ENCODE data around the gene SLC16A12. TPM values are rescaled to one million over a fixed set of nuclear protein-coding genes. Genes with fewer than 3 reads are reported as not detected.

The SLC16A12 gene
- total and polyA plus RNA-seq, 2 of the 8 experiments (the other 6 are each of a cell fraction or from before 2014, with no cell fraction given): 1.6 to 1.9 TPM

GRCh38 chr10:89540420-89540949 is 5.1 kb upstream of the SLC16A12 start:
- H3K23me2 ChIP-seq (ENCODE audit: low read depth, low read length): no peaks in the 10 kb centered on the region; the same call in 1 of the 2 replicates
- peaks cover 0 to 9% (median 4%) of the 10 kb centered on the region in 4 experiments; a peak in 4 of 7 replicates for H3K27me3 ChIP-seq (replicated peaks in 1 of 4; ENCODE audit: control insufficient read depth in 3 of 4, extremely low read depth in 1 of 4, insufficient read depth in 3 of 4, low read length in 3 of 4)
- no peak for FAIRE-seq
- H3K23ac ChIP-seq (ENCODE audit: insufficient read length): no peak overlapping the region
- H2AFZ ChIP-seq (ENCODE audit: low read length): no peak overlapping the region
- H3K18ac ChIP-seq (ENCODE audit: extremely low read depth, low read length): no peak overlapping the region
- H3K4me1 ChIP-seq (replicated peaks in 1 of 4; ENCODE audit: control insufficient read depth in 3 of 4, insufficient read depth in 4 of 4, low read length in 3 of 4): peaks cover 0 to 6% (median 2%) of the 10 kb centered on the region in 4 experiments; a peak in 2 of 7 replicates
- TF ChIP-seq RFX5 (IDR thresholded peaks at IDR 0.05; ENCODE audit: borderline replicate concordance, low read depth, low read length) (no peak), CTBP2 (IDR thresholded peaks at IDR 0.05; ENCODE audit: borderline replicate concordance, insufficient read depth, insufficient read length, low read length) (no peak), EGR1 (IDR thresholded peaks at IDR 0.05; ENCODE audit: borderline replicate concordance, low read depth, low read length) (no peak), EZH2 (IDR thresholded peaks at IDR 0.05; ENCODE audit: low read depth, low read length, severe bottlenecking) (no peak), CBX8 (IDR thresholded peaks at IDR 0.05; ENCODE audit: borderline replicate concordance, low read depth, low read length) (no peak), SP4 (IDR thresholded peaks at IDR 0.05; ENCODE audit: low read length) (no peak)
- TF ChIP-seq, protein P1, sequence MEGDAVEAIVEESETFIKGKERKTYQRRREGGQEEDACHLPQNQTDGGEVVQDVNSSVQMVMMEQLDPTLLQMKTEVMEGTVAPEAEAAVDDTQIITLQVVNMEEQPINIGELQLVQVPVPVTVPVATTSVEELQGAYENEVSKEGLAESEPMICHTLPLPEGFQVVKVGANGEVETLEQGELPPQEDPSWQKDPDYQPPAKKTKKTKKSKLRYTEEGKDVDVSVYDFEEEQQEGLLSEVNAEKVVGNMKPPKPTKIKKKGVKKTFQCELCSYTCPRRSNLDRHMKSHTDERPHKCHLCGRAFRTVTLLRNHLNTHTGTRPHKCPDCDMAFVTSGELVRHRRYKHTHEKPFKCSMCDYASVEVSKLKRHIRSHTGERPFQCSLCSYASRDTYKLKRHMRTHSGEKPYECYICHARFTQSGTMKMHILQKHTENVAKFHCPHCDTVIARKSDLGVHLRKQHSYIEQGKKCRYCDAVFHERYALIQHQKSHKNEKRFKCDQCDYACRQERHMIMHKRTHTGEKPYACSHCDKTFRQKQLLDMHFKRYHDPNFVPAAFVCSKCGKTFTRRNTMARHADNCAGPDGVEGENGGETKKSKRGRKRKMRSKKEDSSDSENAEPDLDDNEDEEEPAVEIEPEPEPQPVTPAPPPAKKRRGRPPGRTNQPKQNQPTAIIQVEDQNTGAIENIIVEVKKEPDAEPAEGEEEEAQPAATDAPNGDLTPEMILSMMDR (IDR thresholded peaks at IDR 0.05; ENCODE audit: control extremely low read depth in 1 of 3, insufficient read depth in 1 of 3, low read depth in 1 of 3, low read length in 3 of 3): no peak
- H4K91ac ChIP-seq (replicated peaks; ENCODE audit: insufficient read length, low read length): no peak overlapping the region
- H4K20me1 ChIP-seq (replicated peaks in 1 of 2; ENCODE audit: control insufficient read depth in 1 of 2, insufficient read depth in 2 of 2, low read length in 2 of 2): no peaks in the 10 kb centered on the region
- H2BK12ac ChIP-seq (ENCODE audit: low read depth, low read length): no peak overlapping the region
- H2AK5ac ChIP-seq (ENCODE audit: low read depth, low read length): no peak overlapping the region
- no peak overlapping the region for H2BK5ac ChIP-seq (ENCODE audit: low read depth, low read length)
- no peak overlapping the region for H2BK15ac ChIP-seq (ENCODE audit: low read length)
- H3K9me3 ChIP-seq (ENCODE audit: insufficient read depth in 2 of 2, low read depth in 1 of 2, low read length in 1 of 2): no peaks in the 10 kb centered on the region
- ChIA-PET CTCF (ENCODE audit: partially characterized antibody) (interaction anchor here (0.6 to 1.0 kb wide), 4 partner anchors 13 to 1565 kb away, joined by 3 to 6 read pairs (median 3); no protein-coding TSS in a partner anchor), POLR2A (ENCODE audit: partially characterized antibody) (interaction anchor here (0.6 kb wide), 1 partner anchor 257 kb away, joined by 3 read pairs; no protein-coding TSS in a partner anchor)
- no peak overlapping the region for H2BK20ac ChIP-seq (ENCODE audit: low read length)
- WGBS, 2 experiments (ENCODE audit: extremely low coverage in 1 of 2, insufficient coverage in 1 of 2, insufficient read length in 1 of 2, insufficient replicate concordance in 2 of 2, low coverage in 1 of 2, low lambda C conversion rate in 2 of 2, missing lambda C conversion rate in 1 of 2): 95% methylated on average over 4 of the region's 4 CpGs; no CpG with 5 or more reads in 1 of the 2 experiments
- H3K4me2 ChIP-seq (ENCODE audit: insufficient read depth in 1 of 2, low read depth in 2 of 2, low read length in 2 of 2): no peak overlapping the region
- no peak overlapping the region for H4K8ac ChIP-seq (ENCODE audit: extremely low read depth, insufficient read depth, low read length)
- no peak overlapping the region for H2BK120ac ChIP-seq (replicated peaks; ENCODE audit: low read depth, low read length)
- H3K14ac ChIP-seq (ENCODE audit: insufficient read length): no peak overlapping the region
- H4K5ac ChIP-seq (ENCODE audit: insufficient read length, low read depth, low read length): no peak overlapping the region
- H3K9ac ChIP-seq (replicated peaks in 1 of 4; ENCODE audit: extremely low read depth in 1 of 4, low read depth in 3 of 4, low read length in 3 of 4): no peak overlapping the region
- H3K79me2 ChIP-seq (ENCODE audit: control insufficient read depth in 1 of 2, insufficient read depth in 2 of 2, low read length in 2 of 2): no peaks in the 10 kb centered on the region
- H3K56ac ChIP-seq (replicated peaks; ENCODE audit: insufficient read length, low read depth, low read length): no peak overlapping the region
- no peak for DNase-seq (ENCODE audit: low read depth in 1 of 2, low spot score in 2 of 2)
- H3K4me3 ChIP-seq (ENCODE audit: extremely low read depth in 1 of 4, insufficient read depth in 2 of 4, low read depth in 3 of 4, low read length in 4 of 4): no peak overlapping the region
- no peaks in the 10 kb centered on the region for H3K36me3 ChIP-seq (ENCODE audit: control insufficient read depth in 2 of 4, insufficient read depth in 4 of 4, low read length in 3 of 4)
- H3K4ac ChIP-seq (replicated peaks; ENCODE audit: insufficient read length, low read depth, low read length): no peak overlapping the region
- no peak overlapping the region for H3K27ac ChIP-seq (ENCODE audit: low read depth, low read length)
- no peaks in the 10 kb centered on the region for H3K79me1 ChIP-seq (ENCODE audit: low read depth, low read length)

Measured in H1 (cell line).